OCI-LY3 (cell line): Measurements from ENCODE around the gene MRPL20.

Experiments used
- EZH2phosphoT487 ChIP-seq: fragments of 200-600 bp; shearing (Covaris generic); IDR thresholded peaks from 2 replicates; pipeline ENCODE4 v1.6.1; 2018; ENCODE audit warnings: antibody characterized with exemption, mixed run types, low read depth
- TF ChIP-seq, protein P1 (sequence below): fragments of 200-600, 300-600 bp; sonication (generic); IDR thresholded peaks from 2 replicates; pipeline ENCODE4 v1.5.1; 2014; ENCODE audit warnings: antibody characterized with exemption, low read length, low read depth

GRCh38 chr1:1435911-1436629 lies 29.0 kb upstream of the MRPL20 start:
- TF ChIP-seq, protein P1, sequence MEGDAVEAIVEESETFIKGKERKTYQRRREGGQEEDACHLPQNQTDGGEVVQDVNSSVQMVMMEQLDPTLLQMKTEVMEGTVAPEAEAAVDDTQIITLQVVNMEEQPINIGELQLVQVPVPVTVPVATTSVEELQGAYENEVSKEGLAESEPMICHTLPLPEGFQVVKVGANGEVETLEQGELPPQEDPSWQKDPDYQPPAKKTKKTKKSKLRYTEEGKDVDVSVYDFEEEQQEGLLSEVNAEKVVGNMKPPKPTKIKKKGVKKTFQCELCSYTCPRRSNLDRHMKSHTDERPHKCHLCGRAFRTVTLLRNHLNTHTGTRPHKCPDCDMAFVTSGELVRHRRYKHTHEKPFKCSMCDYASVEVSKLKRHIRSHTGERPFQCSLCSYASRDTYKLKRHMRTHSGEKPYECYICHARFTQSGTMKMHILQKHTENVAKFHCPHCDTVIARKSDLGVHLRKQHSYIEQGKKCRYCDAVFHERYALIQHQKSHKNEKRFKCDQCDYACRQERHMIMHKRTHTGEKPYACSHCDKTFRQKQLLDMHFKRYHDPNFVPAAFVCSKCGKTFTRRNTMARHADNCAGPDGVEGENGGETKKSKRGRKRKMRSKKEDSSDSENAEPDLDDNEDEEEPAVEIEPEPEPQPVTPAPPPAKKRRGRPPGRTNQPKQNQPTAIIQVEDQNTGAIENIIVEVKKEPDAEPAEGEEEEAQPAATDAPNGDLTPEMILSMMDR = no peak
- TF ChIP-seq EZH2phosphoT487 = no peak
